Mucosa of rectum (tissue), 2 donors: ENCODE data around the gene TCAIM.

ENCODE experiments used
- H3K27ac ChIP-seq, 2 donors: one replicate each; pipeline ENCODE4 v1.7.0; 2013; ENCODE audit warnings: inconsistent platforms in 2 of 2, low read depth in 2 of 2, low read length in 2 of 2
- H3K27me3 ChIP-seq, 2 donors: one replicate each; pipeline ENCODE4 v1.7.0; 2013; ENCODE audit warnings: low read length in 2 of 2; ENCODE audit not compliant: control insufficient read depth in 2 of 2, insufficient read depth in 2 of 2
- H3K36me3 ChIP-seq, 2 donors: one replicate each; pipeline ENCODE4 v1.7.0; 2013; ENCODE audit warnings: low read length in 2 of 2; ENCODE audit not compliant: control insufficient read depth in 2 of 2, insufficient read depth in 2 of 2
- H3K4me1 ChIP-seq, 2 donors: one replicate each; pipeline ENCODE4 v1.7.0; 2013; ENCODE audit warnings: low read length in 2 of 2, mild to moderate bottlenecking in 1 of 2; ENCODE audit not compliant: control insufficient read depth in 2 of 2, insufficient read depth in 2 of 2
- H3K4me3 ChIP-seq, 2 donors: one replicate each; pipeline ENCODE4 v1.7.0; 2013; ENCODE audit warnings: low read length in 2 of 2
- H3K9ac ChIP-seq, 2 donors: one replicate each; pipeline ENCODE4 v1.7.0; 2013; ENCODE audit warnings: low read length in 2 of 2, low read depth in 1 of 2, mild to moderate bottlenecking in 1 of 2
- H3K9me3 ChIP-seq, 2 donors: one replicate each; pipeline ENCODE4 v1.7.0; 2013; ENCODE audit warnings: low read length in 2 of 2; ENCODE audit not compliant: control insufficient read depth in 2 of 2
- donor health status: healthy.
- donor health status: Normal muscosa, but diverticular disease.

Gene TCAIM

GRCh38 chr3:44338010-44338827, at the start of gene TCAIM:
Gene TCAIM, plus strand, starts transcription at chr3:44338766. Its CDS starts 16,017 bp downstream, at chr3:44354783.
- Histone ChIP-seq H3K27me3 (no peaks in the 10 kb centered on the region), H3K4me3 (peak within 1 kb of the TSS; percentile 89 to 98), H3K9me3 (no peaks in the 10 kb centered on the region), H3K4me1 (peaks cover 14% of the 10 kb centered on the region in 2 donors), H3K27ac (peak within 1 kb of the TSS; percentile 97 to 98), H3K36me3 (no peaks in the 10 kb centered on the region), H3K9ac (peak within 1 kb of the TSS; percentile 86 to 96)

- no peaks in the 10 kb centered on the region for H3K4me1 ChIP-seq
- H3K27ac ChIP-seq = no peak overlapping the region
- H3K9ac ChIP-seq = no peak overlapping the region
- no peaks in the 10 kb centered on the region for H3K9me3 ChIP-seq
- H3K27me3 ChIP-seq = peaks cover 0 to 2% of the 10 kb centered on the region in 2 donors
- no peaks in the 10 kb centered on the region for H3K36me3 ChIP-seq
- H3K4me3 ChIP-seq = no peak overlapping the region
Observed at GRCh38 chr3:44289882-44290462, 48.6 kb upstream of the TCAIM start.

- no peak overlapping the region for H3K9ac ChIP-seq
- no peak overlapping the region for H3K4me3 ChIP-seq
- no peaks in the 10 kb centered on the region for H3K9me3 ChIP-seq
- no peaks in the 10 kb centered on the region for H3K36me3 ChIP-seq
- no peak overlapping the region for H3K27ac ChIP-seq
- peaks cover 0 to 2% of the 10 kb centered on the region in 2 donors for H3K27me3 ChIP-seq
- no peaks in the 10 kb centered on the region for H3K4me1 ChIP-seq
Observed at GRCh38 chr3:44292276-44292675, 46.3 kb upstream of the TCAIM start.

GRCh38 chr3:44292947-44293346, 45.6 kb upstream of the TCAIM start:
- H3K36me3 ChIP-seq = no peaks in the 10 kb centered on the region
- no peaks in the 10 kb centered on the region for H3K4me1 ChIP-seq
- H3K27me3 ChIP-seq = peaks cover 0 to 2% of the 10 kb centered on the region in 2 donors
- no peaks in the 10 kb centered on the region for H3K9me3 ChIP-seq
- H3K9ac ChIP-seq = no peak overlapping the region
- H3K27ac ChIP-seq = no peak overlapping the region
- no peak overlapping the region for H3K4me3 ChIP-seq

- H3K27me3 ChIP-seq = no peaks in the 10 kb centered on the region
- no peaks in the 10 kb centered on the region for H3K9me3 ChIP-seq
Observed at GRCh38 chr3:44297255-44297654, 41.3 kb upstream of the TCAIM start.

GRCh38 chr3:44301746-44302145, 36.8 kb upstream of the TCAIM start:
- Histone ChIP-seq H3K9ac (no peak overlapping the region), H3K27ac (no peak overlapping the region), H3K9me3 (no peaks in the 10 kb centered on the region), H3K27me3 (no peaks in the 10 kb centered on the region), H3K4me1 (no peaks in the 10 kb centered on the region), H3K4me3 (no peak overlapping the region), H3K36me3 (no peaks in the 10 kb centered on the region)

More at GRCh38 chr3:44297255-44297654, 41.3 kb upstream of the TCAIM start:
- H3K27ac ChIP-seq = no peak overlapping the region
- H3K36me3 ChIP-seq = no peaks in the 10 kb centered on the region
- no peaks in the 10 kb centered on the region for H3K4me1 ChIP-seq
- no peak overlapping the region for H3K9ac ChIP-seq
- no peak overlapping the region for H3K4me3 ChIP-seq

- H3K27me3 ChIP-seq = no peaks in the 10 kb centered on the region
- H3K27ac ChIP-seq = no peak overlapping the region
- no peak overlapping the region for H3K9ac ChIP-seq
- H3K4me1 ChIP-seq = no peaks in the 10 kb centered on the region
- no peak overlapping the region for H3K4me3 ChIP-seq
- no peaks in the 10 kb centered on the region for H3K9me3 ChIP-seq
- H3K36me3 ChIP-seq = no peaks in the 10 kb centered on the region
Observed at GRCh38 chr3:44309500-44309899, 29.1 kb upstream of the TCAIM start.

GRCh38 chr3:44318891-44319311, 19.7 kb upstream of the TCAIM start:
- Histone ChIP-seq H3K4me1 (peaks cover 0 to 4% of the 10 kb centered on the region in 2 donors), H3K9me3 (no peaks in the 10 kb centered on the region), H3K27ac (no peak overlapping the region), H3K27me3 (peaks cover 0 to 2% of the 10 kb centered on the region in 2 donors), H3K36me3 (no peaks in the 10 kb centered on the region), H3K4me3 (no peak overlapping the region), H3K9ac (no peak overlapping the region)

GRCh38 chr3:44321335-44321734, 17.2 kb upstream of the TCAIM start:
- H3K36me3 ChIP-seq = no peaks in the 10 kb centered on the region
- H3K4me3 ChIP-seq = no peak overlapping the region
- peaks cover 0 to 2% of the 10 kb centered on the region in 2 donors for H3K27me3 ChIP-seq
- no peaks in the 10 kb centered on the region for H3K9me3 ChIP-seq
- peaks cover 0 to 4% of the 10 kb centered on the region in 2 donors for H3K4me1 ChIP-seq
- no peak overlapping the region for H3K27ac ChIP-seq
- no peak overlapping the region for H3K9ac ChIP-seq

- H3K4me3 ChIP-seq = no peak overlapping the region
- no peaks in the 10 kb centered on the region for H3K9me3 ChIP-seq
- no peaks in the 10 kb centered on the region for H3K36me3 ChIP-seq
- no peak overlapping the region for H3K9ac ChIP-seq
- no peak overlapping the region for H3K27ac ChIP-seq
- peaks cover 0 to 4% of the 10 kb centered on the region in 2 donors for H3K4me1 ChIP-seq
- H3K27me3 ChIP-seq = peaks cover 0 to 2% of the 10 kb centered on the region in 2 donors
Observed at GRCh38 chr3:44323341-44323955, 15.1 kb upstream of the TCAIM start.
